ENCODE data around the gene TWSG1. TPM values are rescaled to one million over a fixed set of nuclear protein-coding genes. Genes with fewer than 3 reads are reported as not detected.

The TWSG1 gene
- total and polyA plus RNA-seq, 2 donors (not counting 3 experiments of a cell fraction or from before 2014, with no cell fraction given) = 52.4 to 57.4 TPM

GRCh38 chr18:9405130-9405529 is 70.6 kb downstream of the TWSG1 start:
- TF ChIP-seq FOS (IDR thresholded peaks at IDR 0.05; ENCODE audit: borderline replicate concordance, insufficient read depth, low read length) (no peak), EZH2 (IDR thresholded peaks at IDR 0.05; ENCODE audit: borderline replicate concordance, low read depth, low read length, severe bottlenecking) (no peak), GATA2 (IDR thresholded peaks at IDR 0.05; ENCODE audit: insufficient read depth, insufficient read length, low read depth, low read length) (no peak), JUN (IDR thresholded peaks at IDR 0.05; ENCODE audit: borderline replicate concordance, insufficient read depth, insufficient read length, low read depth) (no peak), POLR2A (IDR thresholded peaks at IDR 0.05; ENCODE audit: low read depth, low read length) (no peak)
- TF ChIP-seq, protein P1, sequence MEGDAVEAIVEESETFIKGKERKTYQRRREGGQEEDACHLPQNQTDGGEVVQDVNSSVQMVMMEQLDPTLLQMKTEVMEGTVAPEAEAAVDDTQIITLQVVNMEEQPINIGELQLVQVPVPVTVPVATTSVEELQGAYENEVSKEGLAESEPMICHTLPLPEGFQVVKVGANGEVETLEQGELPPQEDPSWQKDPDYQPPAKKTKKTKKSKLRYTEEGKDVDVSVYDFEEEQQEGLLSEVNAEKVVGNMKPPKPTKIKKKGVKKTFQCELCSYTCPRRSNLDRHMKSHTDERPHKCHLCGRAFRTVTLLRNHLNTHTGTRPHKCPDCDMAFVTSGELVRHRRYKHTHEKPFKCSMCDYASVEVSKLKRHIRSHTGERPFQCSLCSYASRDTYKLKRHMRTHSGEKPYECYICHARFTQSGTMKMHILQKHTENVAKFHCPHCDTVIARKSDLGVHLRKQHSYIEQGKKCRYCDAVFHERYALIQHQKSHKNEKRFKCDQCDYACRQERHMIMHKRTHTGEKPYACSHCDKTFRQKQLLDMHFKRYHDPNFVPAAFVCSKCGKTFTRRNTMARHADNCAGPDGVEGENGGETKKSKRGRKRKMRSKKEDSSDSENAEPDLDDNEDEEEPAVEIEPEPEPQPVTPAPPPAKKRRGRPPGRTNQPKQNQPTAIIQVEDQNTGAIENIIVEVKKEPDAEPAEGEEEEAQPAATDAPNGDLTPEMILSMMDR (IDR thresholded peaks at IDR 0.05; ENCODE audit: extremely low read depth in 1 of 2, insufficient read depth in 1 of 2, low read depth in 1 of 2, low read length in 2 of 2) = no peak
- ChIA-PET CTCF (interaction anchor here (1.6 kb wide), 1 partner anchor 39 kb away, joined by 4 read pairs; no protein-coding TSS in a partner anchor), POLR2A (no interaction called here)
- peak overlapping the region in 1 of 3 experiments; percentile 10 for H3K4me3 ChIP-seq (replicated peaks in 1 of 3; ENCODE audit: insufficient read depth in 1 of 3, low read depth in 1 of 3, low read length in 3 of 3)
- H3K27ac ChIP-seq (ENCODE audit: insufficient read depth, low read depth, low read length) = peak overlapping the region; percentile 99
- no peaks in the 10 kb centered on the region for H3K79me2 ChIP-seq (ENCODE audit: control insufficient read depth, insufficient read depth, low read length)
- no peaks in the 10 kb centered on the region for H3K27me3 ChIP-seq (ENCODE audit: control insufficient read depth in 2 of 2, insufficient read depth in 2 of 2, low read length in 2 of 2)
- dilution Hi-C loops (cut with MboI; ENCODE audit: extremely low pct_ligation_motif_present, low sequenced_read_pairs) = no loop called here
- no TSS peak for BruUV-seq (replicated peaks)
- peak overlapping the region; percentile 52 for H3K4me2 ChIP-seq (ENCODE audit: insufficient read depth, low read length)
- no peak for FAIRE-seq
- H3K9me3 ChIP-seq (replicated peaks; ENCODE audit: control insufficient read depth, insufficient read depth, low read length) = no peaks in the 10 kb centered on the region
- H3K9ac ChIP-seq (replicated peaks; ENCODE audit: extremely low read depth, insufficient read depth, low read length) = peak overlapping the region; percentile 89
- no peak for DNase-seq (ENCODE audit: low read depth, low spot score)
- intact Hi-C loops (cut with micrococcal nuclease) = loop anchor here (2.0 to 10.0 kb wide), 4 partner anchors 70 to 700 kb away; partner anchors contain the start of genes MTCL1 and TWSG1
- no peaks in the 10 kb centered on the region for H4K20me1 ChIP-seq (replicated peaks; ENCODE audit: control insufficient read depth, extremely low read depth, insufficient read depth, low read length)
- no peaks in the 10 kb centered on the region for H3K36me3 ChIP-seq (ENCODE audit: control insufficient read depth in 2 of 2, extremely low read depth in 1 of 2, insufficient read depth in 2 of 2, low read length in 2 of 2)
- peak overlapping the region; percentile 6 for H2AFZ ChIP-seq (ENCODE audit: low read depth, low read length)
- no peaks in the 10 kb centered on the region for H3K9me1 ChIP-seq (replicated peaks; ENCODE audit: control insufficient read depth, extremely low read depth, insufficient read depth, low read length)
- H3K4me1 ChIP-seq (ENCODE audit: control insufficient read depth, extremely low read depth, insufficient read depth, low read length) = peaks cover 34% of the 10 kb centered on the region
